Astrocyte of the spinal cord (primary cell): ENCODE measurements around the gene CHMP6.

Experiments used
- DNase-seq: peaks from one replicate; pipeline ENCODE4 v3.0.0; 2011; ENCODE audit warnings: low read depth, low spot score
- H3K4me3 ChIP-seq: 2 replicates; pipeline ENCODE4 v1.5.1; 2011; ENCODE audit warnings: low read depth, mild to moderate bottlenecking, low read length, moderate library complexity
- in situ Hi-C: cut with HindIII; loops from 2 replicates; pipeline ENCODE4 v1.10.0; 2017; ENCODE audit warnings: low sequenced_read_pairs
- TF ChIP-seq, protein P1 (sequence below): IDR thresholded peaks from 2 replicates; pipeline ENCODE4 v1.5.1; 2012; ENCODE audit warnings: low read depth, mild to moderate bottlenecking, low read length, inconsistent platforms

The CHMP6 gene

DNA sequence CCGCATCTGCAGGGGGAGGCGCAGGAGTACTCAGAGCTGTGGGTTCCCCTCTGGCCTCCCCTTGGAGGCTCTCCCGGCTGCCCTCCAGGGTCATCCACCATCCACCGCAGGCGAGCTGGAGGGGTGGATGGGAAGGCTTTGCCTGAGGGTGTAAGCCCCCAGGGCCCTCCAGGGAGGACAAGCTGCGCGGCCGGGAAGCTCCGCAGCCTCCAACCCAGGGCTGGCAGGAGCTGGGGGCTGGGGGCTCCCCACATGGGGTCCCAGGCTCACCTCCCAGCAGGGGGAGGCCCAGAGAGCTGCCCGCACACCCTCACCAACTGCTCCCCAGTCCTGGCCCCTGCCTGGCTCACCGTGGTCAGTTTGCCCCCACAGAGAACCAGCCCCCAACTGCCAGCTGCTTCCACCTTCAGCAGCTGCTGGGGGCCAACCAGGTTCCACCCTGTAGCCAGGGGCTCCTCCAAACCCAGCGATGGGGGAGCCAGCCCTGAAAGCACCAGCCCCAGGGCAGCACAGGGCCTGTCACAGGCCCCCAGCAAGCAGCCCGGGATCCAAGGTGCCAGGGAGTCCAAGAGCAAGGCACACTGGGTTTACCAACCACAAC lies 19.8 kb upstream of the CHMP6 start:
- DNase-seq: no peak
- TF ChIP-seq, protein P1, sequence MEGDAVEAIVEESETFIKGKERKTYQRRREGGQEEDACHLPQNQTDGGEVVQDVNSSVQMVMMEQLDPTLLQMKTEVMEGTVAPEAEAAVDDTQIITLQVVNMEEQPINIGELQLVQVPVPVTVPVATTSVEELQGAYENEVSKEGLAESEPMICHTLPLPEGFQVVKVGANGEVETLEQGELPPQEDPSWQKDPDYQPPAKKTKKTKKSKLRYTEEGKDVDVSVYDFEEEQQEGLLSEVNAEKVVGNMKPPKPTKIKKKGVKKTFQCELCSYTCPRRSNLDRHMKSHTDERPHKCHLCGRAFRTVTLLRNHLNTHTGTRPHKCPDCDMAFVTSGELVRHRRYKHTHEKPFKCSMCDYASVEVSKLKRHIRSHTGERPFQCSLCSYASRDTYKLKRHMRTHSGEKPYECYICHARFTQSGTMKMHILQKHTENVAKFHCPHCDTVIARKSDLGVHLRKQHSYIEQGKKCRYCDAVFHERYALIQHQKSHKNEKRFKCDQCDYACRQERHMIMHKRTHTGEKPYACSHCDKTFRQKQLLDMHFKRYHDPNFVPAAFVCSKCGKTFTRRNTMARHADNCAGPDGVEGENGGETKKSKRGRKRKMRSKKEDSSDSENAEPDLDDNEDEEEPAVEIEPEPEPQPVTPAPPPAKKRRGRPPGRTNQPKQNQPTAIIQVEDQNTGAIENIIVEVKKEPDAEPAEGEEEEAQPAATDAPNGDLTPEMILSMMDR: no peak
- in situ Hi-C loops: no loop called here
- no peak overlapping the region for H3K4me3 ChIP-seq

DNA sequence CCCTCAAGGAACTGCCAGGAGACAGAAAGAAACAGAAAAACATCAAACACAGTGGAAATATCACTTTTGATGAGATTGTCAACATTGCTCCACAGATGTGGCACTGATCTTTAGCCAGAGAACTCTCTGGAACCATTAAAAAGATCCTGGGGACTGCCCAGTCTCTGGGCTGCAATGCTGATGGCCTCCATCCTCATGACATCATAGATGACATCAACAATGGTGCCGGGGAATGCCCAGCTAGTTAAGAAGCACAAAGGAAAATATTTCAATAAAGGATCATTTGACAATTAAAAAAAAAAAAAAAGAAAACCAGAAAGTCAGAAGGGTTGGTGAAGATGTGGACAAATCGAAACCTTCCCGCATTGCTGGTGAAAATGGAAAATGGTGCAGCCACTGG lies 14.9 kb upstream of the CHMP6 start:
- DNase-seq: no peak
- no peak overlapping the region for H3K4me3 ChIP-seq
- in situ Hi-C loops: no loop called here
- TF ChIP-seq, protein P1: no peak

DNA sequence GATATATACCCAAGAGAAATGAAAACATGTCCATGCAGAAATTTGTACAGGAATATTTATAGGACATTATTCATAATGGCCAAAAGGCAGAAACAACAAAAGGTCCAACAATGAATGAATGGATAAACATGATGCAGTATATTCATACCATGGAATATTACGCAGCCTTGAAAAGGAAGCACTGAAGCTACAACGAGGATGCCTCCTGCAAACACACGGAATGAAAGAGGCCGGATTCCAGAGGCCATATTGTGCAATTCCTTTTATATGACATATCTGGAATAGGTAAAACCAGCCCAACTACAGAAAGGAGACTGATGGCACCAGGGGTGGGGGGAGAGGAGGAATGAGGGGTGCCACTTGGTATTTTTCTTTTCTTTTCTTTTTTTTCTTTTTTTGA lies 14.5 kb upstream of the CHMP6 start:
- TF ChIP-seq, protein P1: no peak
- in situ Hi-C loops: no loop called here
- no peak overlapping the region for H3K4me3 ChIP-seq
- DNase-seq: no peak

GRCh38 chr17:80978499-80979497 lies 12.8 kb upstream of the CHMP6 start:
- DNase-seq: no peak

DNA sequence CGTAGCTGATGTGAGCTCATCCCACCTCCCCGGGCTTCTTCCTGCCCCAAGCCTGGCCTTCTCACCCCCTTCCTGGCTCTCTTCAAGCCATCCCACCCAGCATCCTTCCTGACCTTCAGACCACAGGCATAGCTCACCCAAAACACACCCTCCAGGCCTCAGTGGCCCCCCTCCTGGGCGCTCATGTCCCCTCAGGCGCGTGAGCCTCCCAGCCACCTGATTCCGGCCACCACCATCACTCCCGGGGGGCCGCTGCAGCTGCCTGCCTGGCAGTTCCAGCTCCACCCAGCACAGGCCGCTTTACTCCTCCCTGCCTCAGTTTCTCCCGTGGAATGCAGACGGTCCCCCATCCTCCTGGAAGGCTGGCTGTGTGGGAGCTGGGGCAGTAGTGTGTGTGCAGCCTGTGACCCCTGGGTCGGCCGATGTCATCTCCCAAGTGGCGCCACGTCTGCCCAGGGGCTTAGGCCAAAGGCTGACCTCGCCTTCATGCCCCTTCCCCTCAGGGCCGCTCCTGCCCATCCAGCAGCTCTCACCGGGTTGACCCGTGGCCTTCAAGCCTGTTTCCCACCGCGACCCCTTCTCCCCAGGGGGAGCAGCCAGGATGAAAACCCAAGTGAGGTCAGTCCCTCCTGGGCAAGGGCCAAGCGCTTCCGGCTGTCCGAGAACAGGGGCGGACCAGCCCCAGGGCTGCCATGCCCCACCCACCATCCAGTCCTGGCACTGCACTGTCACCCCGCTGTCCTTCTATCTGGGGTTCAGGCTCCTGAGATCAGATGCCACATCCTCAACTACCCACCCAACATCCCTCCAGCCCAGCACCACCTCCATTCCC lies 11.9 kb upstream of the CHMP6 start:
- in situ Hi-C loops: no loop called here

More at GRCh38 chr17:80978499-80979497, 12.8 kb upstream of the CHMP6 start:
- in situ Hi-C loops: no loop called here
- TF ChIP-seq, protein P1: no peak
- H3K4me3 ChIP-seq: no peak overlapping the region

More for the DNA sequence above, 11.9 kb upstream of the CHMP6 start:
- TF ChIP-seq, protein P1: no peak
- H3K4me3 ChIP-seq: no peak overlapping the region
- no peak for DNase-seq
